HCT116 (cell line): Measurements from ENCODE around the gene PRKN. TPM values are rescaled to one million over a fixed set of nuclear protein-coding genes. Genes with fewer than 3 reads are reported as not detected.

ENCODE experiments used
- ATAC-seq: fragments of 200-7000 bp; cut with Tn5 transposase; 2 replicates; pipeline ENCODE4 v1.9.1; 2020; ENCODE audit warnings: mild to moderate bottlenecking, moderate library complexity
- BruUV-seq: library from RNA; stranded (reverse); fragments of 400-500 nt; replicated peaks from 2 replicates; lab custom pipeline; 2021; lab: Mats Ljungman, UMichigan
- CTCF ChIA-PET: fragments of 300-600 bp; sonication (Branson Sonifier 250); formaldehyde crosslinking; loops from one replicate; lab custom pipeline; 2021; ENCODE audit warnings: antibody characterized with exemption; lab: Charles Lee
- POLR2A ChIA-PET: fragments of 300-600, 350-600 bp; sonication (Branson Sonifier 250); formaldehyde crosslinking; loops from one replicate; lab custom pipeline; 2021; ENCODE audit warnings: antibody characterized with exemption; lab: Charles Lee
- RAD21 ChIA-PET, 2 experiments: fragments of 300-600 bp; sonication (Branson Sonifier 250); formaldehyde crosslinking; loops; one replicate each; lab custom pipeline; 2023; ENCODE audit warnings: low total read pairs in 2 of 2; ENCODE audit not compliant: uncharacterized antibody in 2 of 2, unreplicated experiment in 2 of 2, low non-redundant PET in 1 of 2; lab: Charles Lee
- DNase-seq: peaks from one replicate; pipeline ENCODE4 v3.0.0-alpha.2; 2010; ENCODE audit warnings: low read depth, low spot score
- H2AFZ ChIP-seq: fragments of 200-600 bp; shearing (Covaris generic), sonication (generic); 2 replicates; pipeline ENCODE4 v1.6.1; 2017; ENCODE audit warnings: low read depth, mixed run types, mixed read lengths, antibody characterized with exemption, low read length; ENCODE audit not compliant: poor library complexity, severe bottlenecking
- H3K27ac ChIP-seq: 2 replicates; pipeline ENCODE4 v1.5.1; 2012; ENCODE audit warnings: low read depth, low read length
- H3K27me3 ChIP-seq: fragments of 200-600 bp; sonication (generic); 2 replicates; pipeline ENCODE4 v1.6.1; 2016; ENCODE audit warnings: mixed run types, low read length, mixed read lengths; ENCODE audit not compliant: insufficient read depth
- H3K36me3 ChIP-seq, 2 experiments: fragments of 200-500 bp in 1 of 2; fragments of 200-600 bp in 1 of 2; sonication (Bioruptor generic) in 1 of 2; sonication (generic) in 1 of 2; 2 replicates each; pipeline versions ENCODE4 v1.5.1 to v1.6.1; 2014 to 2016; ENCODE audit warnings: low read length in 2 of 2, inconsistent platforms in 1 of 2, mixed read lengths in 1 of 2, mixed run types in 1 of 2; ENCODE audit not compliant: insufficient read depth in 2 of 2, control insufficient read depth in 1 of 2
- H3K4me1 ChIP-seq, 2 experiments: fragments of 200-600 bp in 1 of 2; sonication (generic) in 1 of 2; 2 replicates each; pipeline versions ENCODE4 v1.5.1 to v1.6.1; 2012 to 2017; ENCODE audit warnings: low read length in 2 of 2, inconsistent platforms in 1 of 2, mild to moderate bottlenecking in 1 of 2, mixed read lengths in 1 of 2, mixed run types in 1 of 2, moderate library complexity in 1 of 2; ENCODE audit not compliant: insufficient read depth in 2 of 2, control insufficient read depth in 1 of 2
- H3K4me2 ChIP-seq: fragments of 200-600 bp; sonication (generic); 2 replicates; pipeline ENCODE4 v1.6.1; 2017; ENCODE audit warnings: mixed run types, low read length, mixed read lengths
- H3K4me3 ChIP-seq, 2 experiments: fragments of 200-600 bp in 1 of 2; sonication (generic) in 1 of 2; replicated peaks in 1 of 2; 2 replicates each; pipeline ENCODE4 v1.5.1; 2011 to 2016; ENCODE audit warnings: low read length in 2 of 2, control low read depth in 1 of 2, low read depth in 1 of 2, mild to moderate bottlenecking in 1 of 2, mixed read lengths in 1 of 2, mixed run types in 1 of 2
- H3K79me2 ChIP-seq: fragments of 200-600 bp; sonication (generic); 2 replicates; pipeline ENCODE4 v1.6.1; 2017; ENCODE audit warnings: mild to moderate bottlenecking, mixed run types, low read length, moderate library complexity, mixed read lengths; ENCODE audit not compliant: insufficient read depth
- H3K9ac ChIP-seq: fragments of 200-600 bp; sonication (generic); 2 replicates; pipeline ENCODE4 v1.6.1; 2016; ENCODE audit warnings: low read length, mixed read lengths
- H3K9me2 ChIP-seq: fragments of 200-600 bp; sonication (generic), shearing (Covaris generic); 2 replicates; pipeline ENCODE4 v1.6.1; 2017; ENCODE audit warnings: mixed run types, mild to moderate bottlenecking, moderate library complexity; ENCODE audit not compliant: insufficient read depth
- H3K9me3 ChIP-seq, 2 experiments: fragments of 200-500 bp in 1 of 2; fragments of 200-600 bp in 1 of 2; sonication (Bioruptor generic) in 1 of 2; sonication (generic) in 1 of 2; 2 replicates each; pipeline ENCODE4 v1.6.1; 2014 to 2017; ENCODE audit warnings: low read length in 2 of 2, mixed read lengths in 2 of 2, inconsistent platforms in 1 of 2, low read depth in 1 of 2, mild to moderate bottlenecking in 1 of 2, mixed run types in 1 of 2, moderate library complexity in 1 of 2; ENCODE audit not compliant: control insufficient read depth in 1 of 2, insufficient read depth in 1 of 2
- H4K20me1 ChIP-seq: fragments of 200-600 bp; sonication (generic), shearing (Covaris generic); 2 replicates; pipeline ENCODE4 v1.6.1; 2017; ENCODE audit warnings: mixed run types, mild to moderate bottlenecking, moderate library complexity; ENCODE audit not compliant: insufficient read depth
- ATF3 ChIP-seq: IDR thresholded peaks from 2 replicates; pipeline ENCODE4 v1.6.1; 2012
- CBX3 ChIP-seq: IDR thresholded peaks from 2 replicates; pipeline ENCODE4 v1.6.1; 2012; ENCODE audit warnings: low read depth
- CEBPB ChIP-seq: IDR thresholded peaks from 2 replicates; pipeline ENCODE4 v1.6.1; 2012; ENCODE audit warnings: low read depth
- POLR2A ChIP-seq: IDR thresholded peaks from 2 replicates; pipeline ENCODE4 v1.7.0; 2011; ENCODE audit warnings: borderline replicate concordance; ENCODE audit not compliant: insufficient read depth, insufficient read length; ENCODE audit errors: extremely low read depth
- YY1 ChIP-seq: IDR thresholded peaks from 2 replicates; pipeline ENCODE4 v1.6.1; 2011; ENCODE audit warnings: low read length, low read depth, moderate library complexity, mild to moderate bottlenecking; ENCODE audit not compliant: insufficient replicate concordance; ENCODE audit errors: extremely low read depth
- intact Hi-C: fragments of 100-400 bp; cut with micrococcal nuclease; formaldehyde crosslinking; loops from 2 replicates; pipeline ENCODE4 v1.10.0; 2022
- total RNA-seq: library from RNA; stranded (reverse); gene quantifications from one replicate; pipeline ENCODE4 v1.2.1, GENCODE V29; 2021; ENCODE audit not compliant: unreplicated experiment
- TF ChIP-seq, protein P1 (sequence below): IDR thresholded peaks from 2 replicates; pipeline ENCODE4 v1.6.1; 2012
- TF ChIP-seq, protein P2 (sequence below): IDR thresholded peaks from 2 replicates; pipeline ENCODE4 v1.6.1; 2011; ENCODE audit warnings: mild to moderate bottlenecking, low read length, moderate library complexity; ENCODE audit not compliant: insufficient replicate concordance; ENCODE audit errors: extremely low read depth

PRKN gene
- total RNA-seq, 1 experiment from 2014 or later: 2.6 TPM

GRCh38 chr6:161676586-161676985 lies 1051.0 kb downstream of the PRKN start:
- Histone ChIP-seq H3K4me1 (no peaks in the 10 kb centered on the region), H3K4me3 (no peak overlapping the region), H3K9ac (no peak overlapping the region), H3K9me2 (no peaks in the 10 kb centered on the region), H3K36me3 (no peaks in the 10 kb centered on the region), H3K79me2 (no peaks in the 10 kb centered on the region), H4K20me1 (no peaks in the 10 kb centered on the region), H2AFZ (no peak overlapping the region), H3K4me2 (no peak overlapping the region), H3K9me3 (no peaks in the 10 kb centered on the region), H3K27ac (no peak overlapping the region), H3K27me3 (no peaks in the 10 kb centered on the region)
- intact Hi-C loops: no loop called here
- no peak for DNase-seq
- ChIA-PET POLR2A (no interaction called here), RAD21 (no interaction called here), CTCF (interaction anchor here (1.2 kb wide), 1 partner anchor 258 kb away, joined by 3 read pairs; no protein-coding TSS in a partner anchor)
- ATAC-seq: no peak
- no TSS peak for BruUV-seq
- TF ChIP-seq, protein P1, sequence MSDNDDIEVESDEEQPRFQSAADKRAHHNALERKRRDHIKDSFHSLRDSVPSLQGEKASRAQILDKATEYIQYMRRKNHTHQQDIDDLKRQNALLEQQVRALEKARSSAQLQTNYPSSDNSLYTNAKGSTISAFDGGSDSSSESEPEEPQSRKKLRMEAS: no peak
- TF ChIP-seq CEBPB (no peak), ATF3 (no peak), YY1 (no peak), POLR2A (no peak), CBX3 (no peak)
- TF ChIP-seq, protein P2, sequence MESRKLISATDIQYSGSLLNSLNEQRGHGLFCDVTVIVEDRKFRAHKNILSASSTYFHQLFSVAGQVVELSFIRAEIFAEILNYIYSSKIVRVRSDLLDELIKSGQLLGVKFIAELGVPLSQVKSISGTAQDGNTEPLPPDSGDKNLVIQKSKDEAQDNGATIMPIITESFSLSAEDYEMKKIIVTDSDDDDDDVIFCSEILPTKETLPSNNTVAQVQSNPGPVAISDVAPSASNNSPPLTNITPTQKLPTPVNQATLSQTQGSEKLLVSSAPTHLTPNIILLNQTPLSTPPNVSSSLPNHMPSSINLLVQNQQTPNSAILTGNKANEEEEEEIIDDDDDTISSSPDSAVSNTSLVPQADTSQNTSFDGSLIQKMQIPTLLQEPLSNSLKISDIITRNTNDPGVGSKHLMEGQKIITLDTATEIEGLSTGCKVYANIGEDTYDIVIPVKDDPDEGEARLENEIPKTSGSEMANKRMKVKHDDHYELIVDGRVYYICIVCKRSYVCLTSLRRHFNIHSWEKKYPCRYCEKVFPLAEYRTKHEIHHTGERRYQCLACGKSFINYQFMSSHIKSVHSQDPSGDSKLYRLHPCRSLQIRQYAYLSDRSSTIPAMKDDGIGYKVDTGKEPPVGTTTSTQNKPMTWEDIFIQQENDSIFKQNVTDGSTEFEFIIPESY: no peak
